ENCODE measurements around the gene RGS12.

RGS12 gene

DNA sequence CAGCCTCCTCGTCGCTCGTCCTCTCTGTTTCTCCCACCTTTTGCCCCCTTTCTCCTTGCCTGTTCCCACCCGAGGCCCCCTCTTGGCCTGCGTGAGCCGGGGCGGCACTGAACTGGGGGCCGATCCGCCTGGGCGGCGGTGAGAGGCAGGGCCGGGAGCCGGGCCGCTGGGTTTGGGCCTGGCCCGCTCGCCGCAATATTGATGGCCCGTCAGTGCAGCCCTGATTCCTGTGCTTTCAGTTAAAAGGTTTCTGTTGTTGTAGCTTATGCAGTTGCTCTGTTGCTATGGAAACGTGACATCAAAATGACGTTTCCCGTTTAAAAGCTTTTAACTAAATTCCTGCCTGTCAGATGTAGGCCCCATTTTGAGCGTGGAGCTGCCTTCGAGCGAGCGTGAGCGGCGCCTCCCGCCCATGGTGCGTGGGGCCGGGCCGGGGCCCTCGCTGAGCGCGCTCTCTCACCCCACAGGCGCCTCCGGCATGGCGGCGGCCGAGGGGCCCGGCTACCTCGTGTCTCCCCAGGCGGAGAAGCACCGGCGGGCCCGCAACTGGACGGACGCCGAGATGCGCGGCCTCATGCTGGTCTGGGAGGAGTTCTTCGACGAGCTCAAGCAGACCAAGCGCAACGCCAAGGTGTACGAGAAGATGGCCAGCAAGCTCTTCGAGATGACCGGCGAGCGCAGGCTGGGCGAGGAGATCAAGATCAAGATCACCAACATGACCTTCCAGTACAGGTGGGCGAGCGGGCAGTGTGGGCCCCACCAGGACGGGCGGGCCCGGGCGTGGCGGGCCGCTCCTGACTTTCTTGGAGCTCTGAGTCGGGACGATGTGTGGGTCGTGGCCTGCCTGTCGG lies 43.8 kb upstream of the RGS12 start, which contains the start of gene MSANTD1:
Gene MSANTD1, plus strand, starts transcription at position 349 of the 851 bp plus-strand sequence. Its CDS starts 64 bp downstream, at position 413.
- no peak for TF ChIP-seq POLR2A (IDR thresholded peaks at IDR 0.05; ENCODE audit: low read depth, low read length)
- no peak for TF ChIP-seq TAF1 (IDR thresholded peaks at IDR 0.05; ENCODE audit: borderline replicate concordance, low read depth, low read length)
- no peak for TF ChIP-seq POLR2AphosphoS5 (IDR thresholded peaks at IDR 0.05; ENCODE audit: low read depth, low read length)
- FAIRE-seq (no peak), DNase-seq (ENCODE audit: insufficient read length) (no peak)

DNA sequence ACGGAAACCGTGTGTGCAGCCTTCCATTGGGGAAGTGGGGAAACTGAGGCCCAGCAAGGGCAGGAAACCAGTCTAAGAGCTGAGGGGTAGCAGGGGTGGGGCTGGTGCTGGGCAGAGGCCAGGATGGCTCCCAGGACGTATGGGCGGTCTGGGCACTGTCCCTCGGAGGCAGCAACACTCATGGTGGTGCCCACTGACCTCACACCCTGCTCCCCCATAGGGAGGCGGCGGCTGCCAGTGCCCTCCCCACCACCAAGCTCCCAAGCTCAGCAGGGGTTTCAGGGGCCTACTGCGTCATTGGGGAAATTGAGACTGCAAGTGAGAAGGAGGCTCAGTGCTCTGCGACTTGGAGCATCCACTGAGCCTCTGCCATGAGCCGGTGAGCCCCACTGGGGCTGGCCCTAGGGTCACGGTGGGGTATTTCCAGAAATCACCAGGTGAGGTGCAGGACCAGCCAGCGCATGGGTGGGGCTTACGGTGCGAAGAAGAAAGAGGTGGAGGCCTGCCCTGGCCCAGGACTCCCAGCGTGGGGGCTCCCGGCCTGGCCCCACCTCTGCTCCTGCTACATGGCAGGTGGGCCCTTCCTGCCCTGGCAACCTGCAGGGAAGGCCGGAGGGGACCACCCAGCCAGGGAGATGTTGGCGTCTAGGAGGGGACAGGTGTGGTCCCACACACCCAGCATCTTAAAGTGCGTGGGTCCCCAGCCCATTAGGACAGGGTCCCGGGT lies 42.9 kb upstream of the RGS12 start:
- FAIRE-seq (no peak), DNase-seq (ENCODE audit: insufficient read length) (no peak)
- no peak for TF ChIP-seq POLR2A (IDR thresholded peaks at IDR 0.05; ENCODE audit: low read depth, low read length)
- TF ChIP-seq POLR2AphosphoS5 (IDR thresholded peaks at IDR 0.05; ENCODE audit: low read depth, low read length) = no peak
- TF ChIP-seq TAF1 (IDR thresholded peaks at IDR 0.05; ENCODE audit: borderline replicate concordance, low read depth, low read length) = no peak

- TF ChIP-seq TAF1 (IDR thresholded peaks at IDR 0.05; ENCODE audit: borderline replicate concordance, low read depth, low read length) (no peak), POLR2AphosphoS5 (IDR thresholded peaks at IDR 0.05; ENCODE audit: low read depth, low read length) (no peak), POLR2A (IDR thresholded peaks at IDR 0.05; ENCODE audit: low read depth, low read length) (no peak)
- FAIRE-seq (no peak), DNase-seq (ENCODE audit: insufficient read length) (no peak)
Measured at GRCh38 chr4:3250438-3250955, 42.3 kb upstream of the RGS12 start.

- FAIRE-seq (no peak), DNase-seq (ENCODE audit: insufficient read length) (no peak)
- TF ChIP-seq POLR2AphosphoS5 (IDR thresholded peaks at IDR 0.05; ENCODE audit: low read depth, low read length) (no peak), TAF1 (IDR thresholded peaks at IDR 0.05; ENCODE audit: borderline replicate concordance, low read depth, low read length) (no peak), POLR2A (IDR thresholded peaks at IDR 0.05; ENCODE audit: low read depth, low read length) (no peak)
Measured at GRCh38 chr4:3250956-3251690, 41.7 kb upstream of the RGS12 start.

- DNase-seq (ENCODE audit: insufficient read length) (no peak), FAIRE-seq (no peak)
- TF ChIP-seq POLR2AphosphoS5 (IDR thresholded peaks at IDR 0.05; ENCODE audit: low read depth, low read length) (no peak), TAF1 (IDR thresholded peaks at IDR 0.05; ENCODE audit: borderline replicate concordance, low read depth, low read length) (no peak), POLR2A (IDR thresholded peaks at IDR 0.05; ENCODE audit: low read depth, low read length) (no peak)
Measured at GRCh38 chr4:3251691-3252479, 40.9 kb upstream of the RGS12 start.

- FAIRE-seq (no peak), DNase-seq (ENCODE audit: insufficient read length) (no peak)
- TF ChIP-seq POLR2A (IDR thresholded peaks at IDR 0.05; ENCODE audit: low read depth, low read length) = no peak
- TF ChIP-seq TAF1 (IDR thresholded peaks at IDR 0.05; ENCODE audit: borderline replicate concordance, low read depth, low read length) = no peak
- no peak for TF ChIP-seq POLR2AphosphoS5 (IDR thresholded peaks at IDR 0.05; ENCODE audit: low read depth, low read length)
Measured at GRCh38 chr4:3252480-3252828, 40.4 kb upstream of the RGS12 start.

DNA sequence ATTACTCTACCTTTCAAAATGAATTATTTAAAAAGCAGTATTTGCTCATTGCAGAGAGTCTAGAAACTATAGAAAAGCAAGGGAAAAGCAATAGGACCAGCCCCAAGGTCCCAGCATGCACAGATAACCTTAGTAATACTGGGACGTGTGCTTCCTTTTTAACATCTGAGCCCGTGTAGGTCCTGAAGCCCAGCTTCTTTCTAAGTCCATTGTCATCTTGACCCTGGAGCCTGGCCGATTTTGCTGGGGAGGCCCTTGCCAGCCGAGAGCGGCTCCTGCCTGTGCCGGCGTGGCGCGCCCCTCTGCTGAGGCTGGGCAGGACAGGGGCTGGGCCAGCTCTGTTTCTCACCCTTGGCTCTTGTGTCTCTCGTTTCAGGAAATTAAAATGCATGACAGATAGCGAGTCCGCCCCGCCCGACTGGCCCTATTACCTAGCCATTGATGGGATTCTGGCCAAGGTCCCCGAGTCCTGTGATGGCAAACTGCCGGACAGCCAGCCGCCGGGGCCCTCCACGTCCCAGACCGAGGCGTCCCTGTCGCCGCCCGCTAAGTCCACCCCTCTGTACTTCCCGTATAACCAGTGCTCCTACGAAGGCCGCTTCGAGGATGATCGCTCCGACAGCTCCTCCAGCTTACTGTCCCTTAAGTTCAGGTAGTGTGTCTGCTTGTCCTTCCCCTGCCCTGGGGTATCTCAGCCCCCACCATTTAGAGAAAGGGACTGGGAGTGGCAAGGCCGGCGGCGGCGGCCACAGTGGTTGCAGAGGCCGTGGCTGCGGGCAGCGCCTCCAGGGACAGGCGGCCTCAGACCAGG lies 39.8 kb upstream of the RGS12 start:
- TF ChIP-seq POLR2AphosphoS5 (IDR thresholded peaks at IDR 0.05; ENCODE audit: low read depth, low read length) (no peak), TAF1 (IDR thresholded peaks at IDR 0.05; ENCODE audit: borderline replicate concordance, low read depth, low read length) (no peak), POLR2A (IDR thresholded peaks at IDR 0.05; ENCODE audit: low read depth, low read length) (no peak)
- no peak for DNase-seq (ENCODE audit: insufficient read length)
- no peak for FAIRE-seq

GRCh38 chr4:3253808-3254207 lies 39.0 kb upstream of the RGS12 start:
- DNase-seq (ENCODE audit: insufficient read length) (no peak), FAIRE-seq (no peak)
- TF ChIP-seq TAF1 (IDR thresholded peaks at IDR 0.05; ENCODE audit: borderline replicate concordance, low read depth, low read length) (no peak), POLR2A (IDR thresholded peaks at IDR 0.05; ENCODE audit: low read depth, low read length) (no peak), POLR2AphosphoS5 (IDR thresholded peaks at IDR 0.05; ENCODE audit: low read depth, low read length) (no peak)

GRCh38 chr4:3254302-3255131 lies 38.3 kb upstream of the RGS12 start:
- TF ChIP-seq POLR2AphosphoS5 (IDR thresholded peaks at IDR 0.05; ENCODE audit: low read depth, low read length) (no peak), POLR2A (IDR thresholded peaks at IDR 0.05; ENCODE audit: low read depth, low read length) (no peak), TAF1 (IDR thresholded peaks at IDR 0.05; ENCODE audit: borderline replicate concordance, low read depth, low read length) (no peak)
- FAIRE-seq (no peak), DNase-seq (ENCODE audit: insufficient read length) (no peak)
